ENCODE measurements around the gene HEPACAM2.
A peak's percentile ranks its signal among the peaks of the same experiment; 100 is the strongest.

The HEPACAM2 gene

GRCh38 chr7:93231799-93232672 lies 5.8 kb upstream of the HEPACAM2 start, which contains the start of gene VPS50:
Gene VPS50 (plus strand): TSS chr7:93232366. CDS start chr7:93232468, 102 bp downstream.
- peak within 1 kb of the TSS; percentile 88; the same call in 1 of the 2 replicates for H3K9ac ChIP-seq (ENCODE audit: low read depth, low read length)
- H3K36me3 ChIP-seq (ENCODE audit: insufficient read depth, low read depth, low read length): no peaks in the 10 kb centered on the region

DNA sequence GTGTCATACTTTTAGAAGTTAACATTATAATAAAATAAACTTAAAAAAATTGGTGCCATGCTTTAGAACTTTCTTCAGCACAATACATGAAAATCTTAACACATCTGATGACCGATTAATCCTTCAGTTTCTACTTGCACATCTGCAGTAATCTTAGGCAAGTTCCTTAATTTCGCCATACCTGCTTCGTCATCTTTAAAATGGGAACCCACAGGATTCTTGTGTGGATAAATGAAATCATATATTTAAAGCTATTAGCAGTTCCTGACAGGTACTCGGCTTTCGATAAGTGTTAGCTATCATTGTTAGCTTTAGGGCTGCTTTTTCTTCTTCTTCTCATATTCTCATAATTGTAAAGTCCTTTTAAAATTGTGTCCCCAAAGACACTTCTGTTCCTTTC lies 5.0 kb upstream of the HEPACAM2 start:
- Histone ChIP-seq H3K4me3 (ENCODE audit: low read length) (peak overlapping the region; percentile 99), H3K9ac (ENCODE audit: low read depth, low read length) (peak overlapping the region; percentile 88; the same call in 1 of the 2 replicates), H3K36me3 (ENCODE audit: insufficient read depth, low read depth, low read length) (no peaks in the 10 kb centered on the region), H3K4me1 (ENCODE audit: insufficient read depth, low read length) (peaks cover 4% of the 10 kb centered on the region; the same call in 1 of the 2 replicates), H3K27ac (ENCODE audit: low read length) (no peak overlapping the region), H3K27me3 (ENCODE audit: insufficient read depth, low read length) (no peaks in the 10 kb centered on the region), H3K9me3 (ENCODE audit: insufficient read depth, low read depth, low read length) (no peaks in the 10 kb centered on the region)

More at GRCh38 chr7:93231799-93232672, 5.8 kb upstream of the HEPACAM2 start, which contains the start of gene VPS50:
- Histone ChIP-seq H3K27ac (ENCODE audit: low read length) (peak within 1 kb of the TSS; percentile 92), H3K4me1 (ENCODE audit: insufficient read depth, low read length) (peaks cover 4% of the 10 kb centered on the region; the same call in 1 of the 2 replicates), H3K9me3 (ENCODE audit: insufficient read depth, low read depth, low read length) (no peaks in the 10 kb centered on the region), H3K27me3 (ENCODE audit: insufficient read depth, low read length) (no peaks in the 10 kb centered on the region), H3K4me3 (ENCODE audit: low read length) (peak within 1 kb of the TSS; percentile 99)

DNA sequence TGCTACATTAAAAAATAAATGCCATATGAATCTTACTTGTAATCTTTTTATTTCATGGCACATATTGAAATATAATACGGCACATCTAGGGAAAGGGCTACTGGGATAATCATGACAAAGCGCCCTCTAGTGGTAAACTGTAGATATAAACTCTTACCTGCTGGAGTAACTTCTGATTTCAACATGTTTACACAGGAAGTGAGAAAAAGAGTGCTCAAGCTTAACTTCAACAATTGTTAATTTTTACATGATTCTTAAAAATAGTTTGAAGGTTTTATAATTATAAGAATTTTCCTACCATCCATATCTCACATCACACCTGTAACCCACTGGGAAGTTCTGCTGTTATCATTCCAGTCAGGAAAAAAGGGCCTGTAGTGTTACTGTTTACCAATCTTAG lies 2.0 kb upstream of the HEPACAM2 start:
- Histone ChIP-seq H3K27me3 (ENCODE audit: insufficient read depth, low read length) (no peaks in the 10 kb centered on the region), H3K27ac (ENCODE audit: low read length) (no peak overlapping the region), H3K9ac (ENCODE audit: low read depth, low read length) (no peak overlapping the region), H3K4me1 (ENCODE audit: insufficient read depth, low read length) (peaks cover 4% of the 10 kb centered on the region; the same call in 1 of the 2 replicates), H3K4me3 (ENCODE audit: low read length) (no peak overlapping the region), H3K36me3 (ENCODE audit: insufficient read depth, low read depth, low read length) (no peaks in the 10 kb centered on the region), H3K9me3 (ENCODE audit: insufficient read depth, low read depth, low read length) (no peaks in the 10 kb centered on the region)

DNA sequence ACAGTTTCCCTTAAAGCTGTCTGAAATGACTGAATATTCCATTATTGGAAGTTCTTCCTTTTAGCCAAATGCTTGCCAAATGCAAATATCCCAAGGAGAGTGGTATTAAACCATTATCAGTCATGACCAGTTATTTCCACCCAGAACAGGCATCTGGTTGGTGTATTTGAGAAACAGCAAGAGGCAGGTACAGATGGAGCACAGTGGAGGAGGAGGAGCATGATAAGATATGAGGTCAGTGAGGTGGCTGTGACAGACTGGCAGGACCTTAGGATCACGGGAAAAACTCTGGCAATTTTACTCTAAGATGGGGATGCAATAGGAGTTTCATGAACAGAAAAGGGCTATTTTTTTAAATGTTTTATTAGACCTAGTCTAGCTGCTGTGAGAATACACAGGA lies 6.4 kb downstream of the HEPACAM2 start:
- H3K9ac ChIP-seq (ENCODE audit: low read depth, low read length): no peak overlapping the region
- H3K4me1 ChIP-seq (ENCODE audit: insufficient read depth, low read length): no peaks in the 10 kb centered on the region
- H3K27me3 ChIP-seq (ENCODE audit: insufficient read depth, low read length): peaks cover 30% of the 10 kb centered on the region
- no peaks in the 10 kb centered on the region for H3K9me3 ChIP-seq (ENCODE audit: insufficient read depth, low read depth, low read length)
- H3K36me3 ChIP-seq (ENCODE audit: insufficient read depth, low read depth, low read length): no peaks in the 10 kb centered on the region
- H3K4me3 ChIP-seq (ENCODE audit: low read length): no peak overlapping the region
- no peak overlapping the region for H3K27ac ChIP-seq (ENCODE audit: low read length)

DNA sequence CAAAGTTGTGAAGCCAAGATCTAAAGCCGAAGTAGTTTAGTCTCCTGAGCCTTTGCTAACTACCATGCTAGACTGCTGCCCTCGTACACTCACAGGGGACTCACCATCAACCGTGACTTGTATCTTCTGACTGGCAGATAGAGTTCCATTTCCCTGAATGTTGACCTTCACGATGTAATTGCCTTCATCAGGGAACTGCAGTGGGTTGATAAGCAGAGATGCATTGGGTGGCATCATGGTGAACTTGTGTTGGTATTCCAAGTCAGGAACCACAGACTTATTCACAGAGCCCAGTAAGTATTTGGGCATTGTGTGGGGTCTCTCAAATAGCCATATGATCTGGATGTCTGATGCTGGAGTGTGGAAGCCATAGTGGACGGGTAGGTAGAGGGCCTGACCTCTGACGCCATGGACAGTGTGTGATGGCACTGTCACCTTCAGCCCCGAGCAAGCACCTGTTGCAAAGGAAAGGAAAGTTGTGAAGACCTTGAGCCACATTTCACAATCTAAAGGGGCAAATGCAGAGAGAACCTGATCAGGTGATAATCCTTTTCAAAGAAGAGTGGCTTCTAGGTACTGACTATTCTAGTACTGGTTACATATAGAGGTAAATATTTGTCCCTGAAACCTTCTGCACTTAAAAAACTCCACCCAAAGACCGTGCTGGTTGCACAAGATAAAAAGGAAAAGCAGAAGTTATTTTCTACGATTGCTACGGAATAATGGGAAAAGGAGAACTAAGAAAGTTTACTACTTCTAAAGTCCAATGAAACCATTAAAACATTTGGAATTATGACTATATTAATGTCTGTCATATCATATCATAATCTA lies 7.1 kb downstream of the HEPACAM2 start:
- no peaks in the 10 kb centered on the region for H3K36me3 ChIP-seq (ENCODE audit: insufficient read depth, low read depth, low read length)
- H3K4me1 ChIP-seq (ENCODE audit: insufficient read depth, low read length): no peaks in the 10 kb centered on the region
- H3K9me3 ChIP-seq (ENCODE audit: insufficient read depth, low read depth, low read length): no peaks in the 10 kb centered on the region
- H3K4me3 ChIP-seq (ENCODE audit: low read length): no peak overlapping the region
- H3K27ac ChIP-seq (ENCODE audit: low read length): no peak overlapping the region
- peaks cover 37% of the 10 kb centered on the region for H3K27me3 ChIP-seq (ENCODE audit: insufficient read depth, low read length)
- no peak overlapping the region for H3K9ac ChIP-seq (ENCODE audit: low read depth, low read length)

- H3K4me3 ChIP-seq (ENCODE audit: low read length): no peak overlapping the region
- peaks cover 38% of the 10 kb centered on the region for H3K27me3 ChIP-seq (ENCODE audit: insufficient read depth, low read length)
These were observed 13.4 kb downstream of the HEPACAM2 start for GRCh38 chr7:93212881-93213280.

DNA sequence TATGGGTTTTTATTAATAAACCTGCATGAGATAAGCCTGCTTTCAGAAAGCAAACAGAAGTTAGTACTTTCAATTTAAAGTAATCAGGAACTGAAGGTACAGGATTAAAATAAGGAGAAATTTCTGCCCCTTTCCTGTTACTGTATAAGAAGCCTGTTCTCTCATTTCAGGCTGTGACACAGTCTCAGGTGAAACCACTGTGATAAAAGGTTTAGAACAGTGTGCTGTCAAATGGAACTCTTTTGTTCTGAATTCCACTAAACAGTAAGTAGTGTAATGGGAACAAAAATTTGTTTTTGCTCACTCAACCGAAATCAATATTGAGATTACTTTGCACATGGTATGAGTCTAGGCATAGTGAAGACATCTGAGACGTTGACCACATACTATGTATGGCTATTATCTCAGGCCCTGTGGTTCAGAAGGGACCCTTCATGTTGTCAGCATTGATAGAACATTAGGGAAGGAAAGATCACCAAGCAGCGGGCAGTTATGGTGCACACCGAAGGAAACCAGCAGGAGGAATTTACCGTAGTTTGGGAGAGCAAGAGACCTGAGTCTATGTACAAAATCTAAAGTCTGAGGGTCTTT lies 14.9 kb downstream of the HEPACAM2 start:
- Histone ChIP-seq H3K4me1 (ENCODE audit: insufficient read depth, low read length) (no peaks in the 10 kb centered on the region), H3K4me3 (ENCODE audit: low read length) (no peak overlapping the region), H3K9ac (ENCODE audit: low read depth, low read length) (no peak overlapping the region), H3K36me3 (ENCODE audit: insufficient read depth, low read depth, low read length) (no peaks in the 10 kb centered on the region), H3K9me3 (ENCODE audit: insufficient read depth, low read depth, low read length) (no peaks in the 10 kb centered on the region), H3K27ac (ENCODE audit: low read length) (no peak overlapping the region), H3K27me3 (ENCODE audit: insufficient read depth, low read length) (peaks cover 44% of the 10 kb centered on the region)

More at GRCh38 chr7:93212881-93213280, 13.4 kb downstream of the HEPACAM2 start:
- Histone ChIP-seq H3K9me3 (ENCODE audit: insufficient read depth, low read depth, low read length) (no peaks in the 10 kb centered on the region), H3K36me3 (ENCODE audit: insufficient read depth, low read depth, low read length) (no peaks in the 10 kb centered on the region), H3K4me1 (ENCODE audit: insufficient read depth, low read length) (no peaks in the 10 kb centered on the region), H3K27ac (ENCODE audit: low read length) (no peak overlapping the region), H3K9ac (ENCODE audit: low read depth, low read length) (no peak overlapping the region)

- Histone ChIP-seq H3K9ac (ENCODE audit: low read depth, low read length) (no peak overlapping the region), H3K9me3 (ENCODE audit: insufficient read depth, low read depth, low read length) (no peaks in the 10 kb centered on the region), H3K36me3 (ENCODE audit: insufficient read depth, low read depth, low read length) (no peaks in the 10 kb centered on the region), H3K4me3 (ENCODE audit: low read length) (no peak overlapping the region), H3K27me3 (ENCODE audit: insufficient read depth, low read length) (peaks cover 17% of the 10 kb centered on the region; the same call in 1 of the 2 replicates), H3K27ac (ENCODE audit: low read length) (no peak overlapping the region), H3K4me1 (ENCODE audit: insufficient read depth, low read length) (no peaks in the 10 kb centered on the region)
These were observed 21.2 kb downstream of the HEPACAM2 start for GRCh38 chr7:93205046-93205445.

DNA sequence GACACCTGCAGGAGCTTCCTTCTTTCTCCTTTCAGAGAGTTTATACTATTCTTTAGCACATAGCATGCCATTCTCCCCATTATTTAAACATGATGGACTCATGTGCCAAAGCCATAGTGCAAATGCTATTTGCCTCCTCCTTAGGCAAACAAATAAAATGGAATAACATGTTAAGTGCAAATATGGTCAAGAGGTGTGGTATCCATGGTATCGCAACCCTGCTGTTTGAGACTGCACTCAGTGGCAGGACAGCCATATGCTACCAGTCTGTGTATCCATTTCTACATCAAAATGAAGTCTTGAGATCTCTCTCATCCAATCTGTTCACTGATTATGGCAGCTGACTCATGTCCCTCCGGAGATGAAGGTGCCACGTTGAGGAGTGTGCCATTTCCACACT lies 22.8 kb downstream of the HEPACAM2 start:
- H3K9ac ChIP-seq (ENCODE audit: low read depth, low read length): no peak overlapping the region
- no peaks in the 10 kb centered on the region for H3K4me1 ChIP-seq (ENCODE audit: insufficient read depth, low read length)
- H3K27ac ChIP-seq (ENCODE audit: low read length): no peak overlapping the region
- no peak overlapping the region for H3K4me3 ChIP-seq (ENCODE audit: low read length)
- no peaks in the 10 kb centered on the region for H3K9me3 ChIP-seq (ENCODE audit: insufficient read depth, low read depth, low read length)
- no peaks in the 10 kb centered on the region for H3K36me3 ChIP-seq (ENCODE audit: insufficient read depth, low read depth, low read length)
- H3K27me3 ChIP-seq (ENCODE audit: insufficient read depth, low read length): peaks cover 17% of the 10 kb centered on the region; the same call in 1 of the 2 replicates

DNA sequence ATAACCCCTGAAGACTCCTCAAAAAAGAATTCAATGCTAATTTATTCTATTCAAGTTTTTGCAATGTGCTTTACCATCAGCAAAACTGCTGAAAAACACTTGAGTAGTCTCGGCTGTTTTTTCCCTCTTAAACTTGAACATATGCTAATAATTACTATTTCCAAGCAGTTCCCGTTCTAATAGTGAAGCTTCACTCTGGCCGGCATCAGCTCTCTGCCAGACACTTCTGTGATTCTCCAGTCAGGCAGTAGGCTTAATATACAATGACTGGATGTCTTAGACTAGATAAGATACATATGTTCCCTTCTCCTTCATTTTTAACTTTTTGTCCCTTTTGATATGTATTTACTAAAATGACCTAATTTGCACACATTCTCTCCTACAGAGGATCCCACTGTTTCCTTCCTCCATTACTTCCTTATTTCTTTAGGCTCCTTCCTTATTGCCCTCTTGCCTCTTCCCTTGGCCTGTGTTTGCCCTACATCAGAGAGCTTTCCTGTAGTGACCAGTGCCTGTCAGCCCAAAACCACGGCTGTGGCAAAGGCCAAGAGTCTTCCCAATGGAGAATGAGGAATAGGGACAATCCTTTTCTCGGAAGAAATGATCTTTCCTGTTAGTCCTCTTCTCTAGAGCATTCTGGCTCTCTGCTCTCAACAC lies 23.5 kb downstream of the HEPACAM2 start:
- Histone ChIP-seq H3K4me1 (ENCODE audit: insufficient read depth, low read length) (no peaks in the 10 kb centered on the region), H3K4me3 (ENCODE audit: low read length) (no peak overlapping the region), H3K27ac (ENCODE audit: low read length) (no peak overlapping the region), H3K27me3 (ENCODE audit: insufficient read depth, low read length) (peaks cover 16% of the 10 kb centered on the region; the same call in 1 of the 2 replicates), H3K9me3 (ENCODE audit: insufficient read depth, low read depth, low read length) (no peaks in the 10 kb centered on the region), H3K9ac (ENCODE audit: low read depth, low read length) (no peak overlapping the region), H3K36me3 (ENCODE audit: insufficient read depth, low read depth, low read length) (no peaks in the 10 kb centered on the region)

GRCh38 chr7:93198472-93198871 lies 27.8 kb downstream of the HEPACAM2 start:
- H3K4me1 ChIP-seq (ENCODE audit: insufficient read depth, low read length): no peaks in the 10 kb centered on the region
- no peak overlapping the region for H3K27ac ChIP-seq (ENCODE audit: low read length)
- no peaks in the 10 kb centered on the region for H3K9me3 ChIP-seq (ENCODE audit: insufficient read depth, low read depth, low read length)
- no peak overlapping the region for H3K9ac ChIP-seq (ENCODE audit: low read depth, low read length)
- H3K36me3 ChIP-seq (ENCODE audit: insufficient read depth, low read depth, low read length): no peaks in the 10 kb centered on the region
- peaks cover 3% of the 10 kb centered on the region; the same call in 1 of the 2 replicates for H3K27me3 ChIP-seq (ENCODE audit: insufficient read depth, low read length)
- no peak overlapping the region for H3K4me3 ChIP-seq (ENCODE audit: low read length)

Data from iPS-20b (cell line).